Measurements from ENCODE around the gene KRT23. TPM values are rescaled to one million over a fixed set of nuclear protein-coding genes. Genes with fewer than 3 reads are reported as not detected.

Gene KRT23
- total and polyA plus RNA-seq, 10 of the 15 experiments (the other 5 are each of a cell fraction or from before 2014, with no cell fraction given): not detected

DNA sequence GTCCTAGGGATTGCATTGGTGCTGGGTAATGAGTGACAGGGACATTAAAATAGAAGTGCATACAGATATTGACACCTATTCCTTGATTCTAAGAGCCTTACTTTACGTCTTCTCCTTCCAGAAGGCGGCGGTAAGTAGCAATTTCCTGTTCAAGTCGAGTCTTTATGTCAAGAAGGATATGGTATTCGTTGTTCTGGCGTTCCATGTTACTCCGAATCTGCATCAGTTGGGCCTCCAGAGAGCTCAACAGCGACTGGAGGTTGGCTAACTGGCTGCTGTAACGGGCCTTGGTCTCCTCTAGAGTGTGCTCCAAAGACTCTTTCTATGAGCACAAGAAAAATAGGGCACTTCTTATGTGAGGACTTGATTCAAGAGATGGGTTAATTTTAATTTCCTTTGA lies 59.4 kb downstream of the KRT23 start (continued):
- TF ChIP-seq GATAD2B (conservative IDR thresholded peaks at IDR 0.05; ENCODE audit: low read depth) (no peak), ZNF274 (IDR thresholded peaks at IDR 0.05; ENCODE audit: insufficient read depth, insufficient read length) (no peak), MTA2 (IDR thresholded peaks at IDR 0.05; ENCODE audit: low read depth) (no peak)

DNA sequence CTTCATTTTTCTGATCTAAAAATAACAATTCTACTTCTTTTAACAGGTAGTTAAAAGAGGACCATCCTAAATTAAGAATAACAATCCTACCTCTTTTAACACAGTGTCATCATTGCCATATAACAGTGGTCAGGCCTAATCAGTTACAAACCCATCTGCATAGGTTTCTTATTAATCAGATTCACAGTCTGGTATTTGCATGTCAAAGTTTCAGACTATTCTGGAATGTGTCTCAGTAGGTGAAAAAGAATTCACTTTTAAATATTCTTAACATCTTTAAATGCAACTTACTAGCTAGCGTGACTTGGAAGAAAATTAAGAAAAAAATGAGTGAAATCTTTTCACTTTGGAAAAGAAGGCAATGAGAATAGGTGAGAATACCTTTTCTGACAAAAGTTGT lies 63.6 kb downstream of the KRT23 start:
- TF ChIP-seq PAX5 (IDR thresholded peaks at IDR 0.05; ENCODE audit: borderline replicate concordance, low read depth, low read length) (no peak), NFYA (IDR thresholded peaks at IDR 0.05; ENCODE audit: borderline replicate concordance, low read depth, low read length) (no peak), STAT1 (conservative IDR thresholded peaks at IDR 0.05) (no peak), TBL1XR1 (IDR thresholded peaks at IDR 0.05; ENCODE audit: low read depth, low read length) (no peak)
- TF ChIP-seq, protein P1, sequence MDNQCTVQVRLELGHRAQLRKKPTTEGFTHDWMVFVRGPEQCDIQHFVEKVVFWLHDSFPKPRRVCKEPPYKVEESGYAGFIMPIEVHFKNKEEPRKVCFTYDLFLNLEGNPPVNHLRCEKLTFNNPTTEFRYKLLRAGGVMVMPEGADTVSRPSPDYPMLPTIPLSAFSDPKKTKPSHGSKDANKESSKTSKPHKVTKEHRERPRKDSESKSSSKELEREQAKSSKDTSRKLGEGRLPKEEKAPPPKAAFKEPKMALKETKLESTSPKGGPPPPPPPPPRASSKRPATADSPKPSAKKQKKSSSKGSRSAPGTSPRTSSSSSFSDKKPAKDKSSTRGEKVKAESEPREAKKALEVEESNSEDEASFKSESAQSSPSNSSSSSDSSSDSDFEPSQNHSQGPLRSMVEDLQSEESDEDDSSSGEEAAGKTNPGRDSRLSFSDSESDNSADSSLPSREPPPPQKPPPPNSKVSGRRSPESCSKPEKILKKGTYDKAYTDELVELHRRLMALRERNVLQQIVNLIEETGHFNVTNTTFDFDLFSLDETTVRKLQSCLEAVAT (IDR thresholded peaks at IDR 0.05): no peak
- no peak overlapping the region for H3K4me2 ChIP-seq (ENCODE audit: control insufficient read depth, insufficient read depth)
- H3K27me3 ChIP-seq (replicated peaks in 1 of 2; ENCODE audit: control insufficient read depth in 2 of 2, insufficient read depth in 2 of 2, low read length in 1 of 2): no peaks in the 10 kb centered on the region; a peak in 2 of 4 replicates
- no peaks in the 10 kb centered on the region for H3K79me2 ChIP-seq (ENCODE audit: control insufficient read depth, insufficient read depth, low read length)
- BruUV-seq (replicated peaks): no TSS peak
- ChIA-PET SMC1A (ENCODE audit: uncharacterized antibody, unreplicated experiment) (interaction anchor here (0.6 to 1.1 kb wide), 3 partner anchors 240 to 775 kb away, joined by 3 read pairs; no protein-coding TSS in a partner anchor), RAD21 (ENCODE audit: unreplicated experiment) (no interaction called here), CTCF (interaction anchor here (1.3 to 2.2 kb wide), 3 partner anchors 11 to 16 kb away, joined by 4 to 7 read pairs (median 4); no protein-coding TSS in a partner anchor), POLR2A (no interaction called here)
- no peak for FAIRE-seq
- no peak overlapping the region for H3K27ac ChIP-seq (ENCODE audit: control insufficient read depth, insufficient read depth)
- no peaks in the 10 kb centered on the region for H4K20me1 ChIP-seq (ENCODE audit: control insufficient read depth, insufficient read depth)
- DNase-seq (ENCODE audit: low read depth, low spot score): no peak
- H3K4me1 ChIP-seq (ENCODE audit: control insufficient read depth, insufficient read depth, low read length): no peaks in the 10 kb centered on the region
- intact Hi-C loops (cut with micrococcal nuclease; ENCODE audit: unreplicated experiment) (no loop called here), in situ Hi-C loops (cut with MboI) (no loop called here)
- no peak overlapping the region for H3K9ac ChIP-seq (ENCODE audit: control insufficient read depth, insufficient read depth, low read length)
- no peaks in the 10 kb centered on the region for H3K36me3 ChIP-seq (ENCODE audit: control insufficient read depth in 2 of 2, insufficient read depth in 2 of 2, low read length in 1 of 2)
- no peak overlapping the region for H3K4me3 ChIP-seq
- H2AFZ ChIP-seq (ENCODE audit: control insufficient read depth, low read depth, low read length): no peak overlapping the region
- ATAC-seq: no peak
- WGBS (ENCODE audit: insufficient coverage, insufficient replicate concordance, low lambda C conversion rate, missing lambda C conversion rate): 20% methylated on average over 1 of the region's 1 CpG
- no peaks in the 10 kb centered on the region for H3K9me3 ChIP-seq (replicated peaks; ENCODE audit: control insufficient read depth, insufficient read depth, low read length)

Data from GM12878 (cell line).